G401.6 (cell line): ENCODE data around the gene C10orf53.
"Not testable (repeated sequence)": the region's sequence is repeated elsewhere in the genome, so short reads cannot be mapped to it uniquely, and the experiment has no call there.

ENCODE experiments used
- FAIRE-seq: peaks from 2 replicates; lab custom pipeline; 2012; peaks lifted over from hg19 to GRCh38; lab: Jason Lieb, UNC

Gene C10orf53

DNA sequence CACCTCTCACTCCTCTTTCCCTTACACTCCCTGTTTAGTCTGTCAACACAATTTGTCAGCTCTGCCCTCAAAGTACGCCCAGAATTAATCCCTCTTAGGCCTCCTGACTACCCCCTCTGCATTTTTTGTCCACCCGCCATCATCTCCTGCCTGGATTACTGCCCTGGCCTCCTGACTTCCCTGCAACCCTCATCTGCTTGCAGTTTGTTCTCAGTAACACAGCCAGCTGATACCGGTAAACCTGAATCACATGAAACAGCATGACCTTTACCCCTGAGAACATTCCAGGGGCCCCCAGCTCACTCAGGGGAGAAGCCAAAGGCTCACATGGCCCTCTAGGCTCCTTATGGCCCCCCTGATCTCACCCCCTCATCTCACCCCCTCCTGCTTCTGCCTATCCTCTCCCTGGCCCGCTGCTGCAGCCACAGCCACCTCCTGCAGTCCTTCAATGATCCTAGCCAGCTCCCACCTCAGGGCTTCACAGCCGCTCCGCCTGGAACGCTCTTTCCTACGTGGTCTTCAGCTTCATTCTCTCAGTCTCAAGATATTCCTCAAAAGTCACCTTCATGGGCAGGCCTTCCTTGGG lies 8.9 kb downstream of the C10orf53 start:
- no peak for FAIRE-seq

DNA sequence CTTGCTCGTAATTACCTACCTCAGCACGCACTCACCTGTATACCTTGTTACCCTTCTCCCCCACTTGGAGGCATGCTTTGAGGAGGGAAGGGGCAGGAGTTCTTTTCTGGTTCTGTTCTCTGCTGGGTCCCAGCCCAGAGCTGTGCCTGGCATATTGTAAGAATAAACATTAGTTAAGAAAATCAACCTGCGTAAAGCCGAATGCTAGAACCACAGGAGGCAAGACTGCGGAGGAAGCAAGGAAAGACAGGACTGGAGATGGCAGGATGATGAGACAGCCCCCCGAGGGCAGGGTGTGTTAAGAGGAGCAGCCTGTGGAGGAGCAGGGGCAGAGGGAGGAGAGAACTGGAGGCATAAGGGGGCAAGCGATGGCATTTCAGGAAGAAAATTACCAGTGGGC lies 9.5 kb downstream of the C10orf53 start:
- FAIRE-seq = no peak

GRCh38 chr10:49689882-49690510 lies 10.5 kb downstream of the C10orf53 start:
- no peak for FAIRE-seq

- FAIRE-seq = no peak
These were observed 11.4 kb downstream of the C10orf53 start for GRCh38 chr10:49690698-49691356.

DNA sequence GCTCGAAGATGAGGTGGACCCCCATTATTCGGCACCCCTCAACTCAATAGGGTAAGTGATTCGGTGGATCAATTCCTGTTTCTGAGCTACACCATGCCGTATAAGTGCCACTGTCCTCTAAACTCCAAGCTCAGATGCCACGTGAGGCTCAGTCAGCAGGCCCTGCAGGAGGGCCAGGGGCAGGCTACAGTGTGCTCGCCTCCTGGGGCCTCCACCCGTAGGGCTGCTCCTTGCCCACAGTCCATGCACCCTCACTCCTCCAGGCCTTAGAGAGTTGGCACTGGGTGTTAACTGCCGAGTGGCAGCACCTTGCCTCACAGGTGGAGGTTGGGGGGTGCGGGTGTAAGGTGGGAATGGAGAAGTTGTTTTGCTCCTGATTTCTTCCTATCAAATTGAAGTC lies 12.1 kb downstream of the C10orf53 start:
- FAIRE-seq = no peak

DNA sequence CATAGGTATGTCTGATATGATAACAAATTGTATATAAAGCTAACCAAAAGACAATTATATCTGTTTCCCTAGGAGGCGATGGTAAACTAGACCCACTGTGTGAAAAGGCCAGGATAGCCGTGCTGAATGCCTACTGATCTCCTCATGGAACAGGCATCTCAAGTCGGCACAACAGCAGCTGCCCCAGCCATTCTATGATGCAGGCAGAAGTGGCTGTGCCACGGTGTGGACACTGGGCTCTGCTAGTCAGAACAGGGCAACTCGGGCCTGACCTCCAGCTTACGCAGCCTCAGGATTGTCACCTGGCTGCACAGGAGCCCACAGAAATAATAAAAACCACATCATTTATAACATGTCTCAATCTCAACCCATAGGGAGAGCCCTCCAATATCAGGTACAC lies 15.0 kb downstream of the C10orf53 start:
- no peak for FAIRE-seq

- FAIRE-seq = no peak
These were observed 16.9 kb downstream of the C10orf53 start for GRCh38 chr10:49696311-49696710.

- FAIRE-seq = no peak
These were observed 19.2 kb downstream of the C10orf53 start for GRCh38 chr10:49698679-49699078.

- FAIRE-seq = no peak
These were observed 20.8 kb downstream of the C10orf53 start for GRCh38 chr10:49700211-49700610.

- no peak for FAIRE-seq
These were observed 21.5 kb downstream of the C10orf53 start for GRCh38 chr10:49700997-49701396.

DNA sequence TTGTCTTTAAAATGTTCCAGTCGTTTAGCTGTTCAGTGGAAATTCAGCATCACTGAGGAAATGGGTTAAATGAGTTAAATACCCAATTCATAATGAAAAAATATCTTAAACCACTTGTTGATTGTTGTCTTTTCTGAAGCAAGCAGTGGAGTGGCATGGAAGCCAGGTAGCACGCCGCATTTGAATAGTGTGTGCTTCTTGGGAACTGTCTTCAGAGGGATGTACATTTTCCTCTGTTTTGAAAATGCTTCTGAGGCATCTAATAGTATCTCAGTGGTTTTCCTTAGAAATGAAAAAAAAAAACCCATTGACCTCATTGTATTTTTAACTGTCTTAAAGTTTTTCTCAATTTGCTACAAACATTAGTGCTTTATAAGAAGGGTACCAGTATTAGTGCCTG lies 28.1 kb downstream of the C10orf53 start:
- FAIRE-seq = no peak

DNA sequence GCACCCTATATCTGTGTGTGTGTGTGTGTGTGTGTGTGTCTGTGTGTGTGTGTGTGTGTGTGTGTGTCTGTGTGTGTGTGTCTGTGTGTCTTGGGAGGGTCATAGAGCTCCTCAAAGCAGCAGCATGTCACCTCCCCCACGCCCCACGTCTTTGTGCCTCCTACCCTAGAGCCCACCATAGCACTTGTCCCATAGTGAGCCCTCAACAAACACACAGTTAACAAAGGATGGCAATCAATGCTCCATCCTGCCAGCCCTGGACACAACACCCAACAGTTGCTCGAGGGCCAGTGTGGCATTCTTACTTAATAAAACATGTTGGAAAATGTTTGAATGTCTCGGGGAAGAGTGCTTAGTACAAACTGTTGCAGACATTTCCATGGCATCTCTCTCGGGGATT lies 30.5 kb downstream of the C10orf53 start:
- no peak for FAIRE-seq

- no peak for FAIRE-seq
These were observed 31.5 kb downstream of the C10orf53 start for GRCh38 chr10:49710966-49711365.

DNA sequence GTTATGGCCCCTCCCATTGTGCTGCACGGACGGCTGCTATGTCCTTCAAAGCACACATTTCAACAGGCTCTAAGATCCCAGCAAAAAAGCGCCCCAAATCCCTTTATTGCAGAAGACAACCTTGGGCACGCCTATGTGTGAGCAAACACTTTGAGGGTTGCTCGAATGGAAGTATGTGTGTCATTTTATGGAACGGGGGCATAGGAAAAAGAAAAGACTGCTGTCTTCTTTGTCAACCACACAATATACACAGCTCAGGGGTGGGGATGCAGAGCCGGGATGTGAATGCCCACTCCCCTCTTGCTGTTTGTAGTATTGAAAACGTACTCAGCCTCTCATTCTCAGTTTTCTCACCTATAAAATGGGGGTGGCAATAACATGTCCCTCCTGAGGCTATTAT lies 32.0 kb downstream of the C10orf53 start:
- FAIRE-seq = no peak

GRCh38 chr10:49713266-49713665 lies 33.8 kb downstream of the C10orf53 start:
- no peak for FAIRE-seq

DNA sequence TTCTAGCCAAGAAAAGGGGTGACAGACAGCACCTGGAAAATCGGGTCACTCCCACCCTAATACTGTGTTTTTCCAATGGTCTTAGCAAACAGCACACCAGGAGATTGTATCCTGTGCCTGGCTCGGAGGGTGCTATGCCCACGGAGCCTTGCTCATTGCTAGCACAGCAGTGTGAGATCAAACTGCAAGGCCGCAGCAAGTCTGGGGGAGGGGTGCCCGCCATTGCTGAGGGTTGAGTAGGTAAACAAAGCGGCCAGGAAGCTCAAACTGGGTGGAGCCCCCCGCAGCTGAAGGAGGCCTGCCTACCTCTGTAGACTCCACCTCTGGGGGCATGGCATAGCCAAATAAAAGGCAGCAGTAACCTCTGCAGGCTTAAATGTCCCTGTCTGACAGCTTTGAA lies 35.7 kb downstream of the C10orf53 start:
- not testable (repeated sequence) for FAIRE-seq

- no peak for FAIRE-seq
These were observed 47.1 kb downstream of the C10orf53 start for GRCh38 chr10:49726593-49726992.

DNA sequence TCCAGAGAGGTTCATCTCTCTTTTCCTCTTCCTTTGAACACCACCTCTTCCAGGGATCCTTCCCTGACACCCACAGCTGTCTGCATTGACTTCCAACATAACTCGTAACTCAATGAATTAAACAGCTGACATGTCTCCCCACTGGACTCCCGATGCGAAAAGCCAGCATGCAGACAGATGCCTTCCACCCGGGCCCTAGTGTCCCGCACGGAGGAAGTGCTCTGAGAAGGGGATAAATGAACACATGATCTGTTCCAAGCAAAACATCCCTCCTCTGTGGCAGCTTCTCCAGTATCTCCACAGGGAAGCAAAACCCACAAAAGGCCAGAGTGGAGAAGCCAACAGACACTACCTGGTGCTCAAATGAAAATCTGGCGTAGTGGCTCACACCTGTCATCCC lies 54.4 kb downstream of the C10orf53 start:
- no peak for FAIRE-seq

DNA sequence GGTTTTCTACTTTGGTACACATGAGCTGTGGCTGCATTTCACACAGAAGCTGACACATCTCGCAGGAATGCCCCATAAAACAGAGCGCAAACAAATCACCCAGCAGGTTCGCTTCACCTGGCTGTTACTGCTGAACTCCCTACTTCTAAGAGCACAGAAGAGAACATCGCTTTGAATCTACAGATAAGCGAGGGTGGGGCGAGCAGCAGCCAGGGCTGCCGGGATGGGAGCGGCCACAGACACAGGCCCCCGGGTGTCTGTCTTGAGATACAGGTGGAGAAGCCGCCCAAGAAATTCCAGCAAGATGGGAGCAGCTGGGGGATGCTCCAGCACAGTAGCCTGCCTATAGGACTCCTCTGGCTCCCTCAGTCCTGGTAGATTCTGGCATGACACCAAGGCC lies 55.2 kb downstream of the C10orf53 start:
- no peak for FAIRE-seq

DNA sequence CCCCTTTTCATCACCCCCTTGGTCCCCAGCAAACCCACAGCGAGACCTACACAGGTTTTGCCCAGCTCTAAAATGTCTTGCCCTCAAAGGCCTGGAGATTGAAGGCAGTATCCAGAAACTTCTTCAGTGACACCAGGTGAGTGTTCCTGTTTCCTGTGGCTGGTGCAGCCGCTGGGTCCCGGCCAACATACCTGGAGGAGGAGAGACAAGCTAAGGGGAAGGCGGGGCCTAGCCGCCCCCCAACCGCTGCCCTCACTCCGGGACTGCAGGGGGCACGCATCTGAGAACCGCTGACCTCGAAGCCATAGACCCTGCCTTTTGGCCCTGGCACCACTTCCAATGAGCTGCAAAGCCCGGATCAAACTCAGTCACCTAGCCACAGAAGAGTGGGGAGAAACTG lies 55.7 kb downstream of the C10orf53 start:
- no peak for FAIRE-seq

DNA sequence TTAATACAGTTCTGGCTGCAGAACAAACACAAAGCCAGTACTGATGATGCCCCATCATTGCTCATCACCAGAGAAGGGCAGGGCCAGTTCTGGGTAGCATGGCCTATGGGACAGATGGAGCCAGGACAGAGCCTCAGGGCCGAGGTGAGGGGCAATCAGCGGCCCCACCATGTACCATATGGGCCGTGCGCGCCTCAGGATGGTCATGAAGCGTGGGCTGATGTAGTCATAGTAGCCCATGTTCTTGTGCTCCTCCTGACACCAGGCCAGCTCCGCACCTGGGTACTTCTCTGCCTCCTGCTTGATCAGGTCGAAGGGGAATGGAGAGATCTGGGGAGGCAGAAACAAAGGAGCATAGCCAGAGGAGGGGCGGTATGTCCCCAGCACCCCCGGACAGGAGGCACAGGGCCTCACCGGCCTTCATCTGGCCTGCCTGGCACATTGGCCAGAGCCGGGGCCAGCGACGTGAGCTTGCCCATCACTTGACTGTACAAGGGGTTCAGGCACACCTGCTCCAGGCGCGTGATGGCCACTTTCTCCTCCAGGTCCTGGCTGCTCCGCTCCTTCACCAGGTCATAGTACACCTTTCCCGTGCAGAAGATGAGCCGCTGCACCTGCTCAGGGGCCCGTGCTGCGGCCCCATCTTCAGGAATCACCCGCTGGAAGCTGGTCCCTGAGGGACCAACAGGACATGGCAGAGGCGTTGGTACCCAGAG lies 56.6 kb downstream of the C10orf53 start:
- no peak for FAIRE-seq

DNA sequence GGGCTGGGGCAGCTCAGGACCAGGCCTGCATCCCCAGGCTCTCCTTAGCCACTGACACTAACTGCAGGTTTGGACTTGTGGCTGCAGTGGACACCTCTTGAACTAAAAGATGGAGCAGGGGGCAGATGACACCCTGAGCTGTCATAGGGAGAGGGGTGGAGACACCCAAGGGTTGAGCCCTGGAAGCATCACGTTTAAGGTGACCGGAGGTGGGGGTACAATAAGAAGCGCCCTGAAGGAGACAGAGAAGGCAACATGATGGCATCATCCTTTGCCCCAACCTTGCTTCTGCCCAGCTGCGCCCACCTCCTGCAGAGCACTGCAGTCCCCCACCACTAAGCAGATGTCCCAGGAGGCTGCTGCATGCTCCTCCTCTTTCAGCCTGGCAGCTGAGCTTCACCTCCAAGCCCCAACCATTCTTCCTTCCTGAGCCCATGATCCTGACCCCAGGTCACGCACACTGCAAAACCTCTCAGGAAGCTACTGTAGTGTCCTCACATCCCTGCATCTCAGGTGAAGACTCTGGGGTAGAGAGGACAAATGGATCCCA lies 57.2 kb downstream of the C10orf53 start:
- no peak for FAIRE-seq
